ENCODE data around the gene PDSS2.

DNA sequence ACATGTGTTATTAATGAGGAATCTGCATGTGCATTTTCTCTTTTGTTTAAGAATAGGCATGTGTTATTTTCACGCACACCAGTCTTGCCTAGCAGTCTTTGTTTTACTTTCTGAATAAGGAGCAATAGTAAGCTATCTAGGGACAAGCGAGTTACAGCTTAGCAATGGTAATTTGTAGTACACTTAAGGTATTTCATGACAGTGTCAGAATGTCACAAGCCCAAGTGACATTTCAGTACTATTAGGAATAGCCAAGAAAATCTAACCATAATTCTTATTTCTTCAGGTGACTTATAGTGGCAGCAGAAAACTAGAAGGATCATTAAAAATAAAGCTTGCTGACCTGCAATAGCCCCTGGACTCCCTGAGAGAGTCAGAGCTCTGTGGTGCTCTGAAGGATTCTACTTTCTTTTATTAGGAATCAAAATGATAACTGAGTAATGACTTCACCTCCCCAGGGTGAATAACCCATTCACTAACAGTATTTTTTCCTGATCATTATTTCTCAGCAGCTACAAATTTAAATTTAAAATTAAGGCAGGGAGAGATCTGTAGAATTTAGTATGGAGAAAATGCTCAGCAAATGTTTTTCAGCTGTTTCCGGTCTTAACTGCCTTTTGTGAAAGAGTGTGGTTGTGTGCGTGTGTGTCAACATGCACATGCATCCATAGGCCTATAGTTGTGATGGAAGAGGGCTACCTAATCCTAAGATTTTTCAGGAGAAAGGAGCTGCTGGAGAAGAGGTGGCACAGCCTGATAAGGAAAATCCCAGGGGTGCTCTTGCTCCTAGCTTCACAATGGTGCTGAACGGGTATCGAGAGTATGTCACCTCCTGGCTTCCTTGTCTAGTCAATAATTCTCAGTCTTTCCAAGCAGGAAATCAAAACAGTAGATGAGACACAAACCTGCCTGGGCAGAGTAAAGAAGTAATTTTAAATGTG lies 254.0 kb downstream of the PDSS2 start:
- no peak for TF ChIP-seq GATA2 (IDR thresholded peaks at IDR 0.05; ENCODE audit: low read depth, low read length)
- no peak for TF ChIP-seq GATA3 (IDR thresholded peaks at IDR 0.05; ENCODE audit: low read depth, low read length)
